Measurements from ENCODE around the gene PER3. TPM values are rescaled to one million over a fixed set of nuclear protein-coding genes. Genes with fewer than 3 reads are reported as not detected.

The PER3 gene
- polyA plus RNA-seq, 1 experiment = 13.5 TPM

Other genes with a start within 250 kb of the PER3 start
- 106 and 162 TPM in 2 replicates for gene VAMP3, start 13.0 kb upstream of the PER3 start, polyA plus RNA-seq (2011; rRNA removed)
- not detected in 2 replicates for gene UTS2, start 68.8 kb downstream of the PER3 start, polyA plus RNA-seq (2011; rRNA removed)
- not detected in 2 replicates for gene TNFRSF9, start 156.5 kb downstream of the PER3 start, polyA plus RNA-seq (2011; rRNA removed)
- gene PARK7, start 177.4 kb downstream of the PER3 start, polyA plus RNA-seq (2011; rRNA removed) = 242 and 358 TPM in 2 replicates
- gene ERRFI1, start 242.0 kb downstream of the PER3 start, polyA plus RNA-seq (2011; rRNA removed) = 20.5 and 30.3 TPM in 2 replicates

Measured in BJ (cell line).